Endodermal cell (in vitro differentiated cells): Measurements from ENCODE around the gene SLIT1. TPM values are rescaled to one million over a fixed set of nuclear protein-coding genes. Genes with fewer than 3 reads are reported as not detected.

Experiments
- DNase-seq: peaks from one replicate; pipeline ENCODE4 v3.0.0-alpha.2; 2017
- H3K27ac ChIP-seq: 2 replicates; pipeline ENCODE4 v1.5.1; 2013; ENCODE audit warnings: mild to moderate bottlenecking, low read depth, low read length, moderate library complexity
- H3K27me3 ChIP-seq: 2 replicates; pipeline ENCODE4 v1.6.1; 2013; ENCODE audit warnings: mild to moderate bottlenecking, low read length, moderate library complexity; ENCODE audit not compliant: insufficient read depth, control insufficient read depth, poor library complexity, severe bottlenecking
- H3K36me3 ChIP-seq: 2 replicates; pipeline ENCODE4 v1.7.0; 2013; ENCODE audit warnings: mild to moderate bottlenecking, low read length, moderate library complexity; ENCODE audit not compliant: control insufficient read depth, insufficient read depth
- H3K4me1 ChIP-seq: one replicate; pipeline ENCODE4 v1.7.0; 2013; ENCODE audit warnings: low read length; ENCODE audit not compliant: control insufficient read depth, insufficient read depth
- H3K4me3 ChIP-seq: 2 replicates; pipeline ENCODE4 v1.5.1; 2013; ENCODE audit warnings: mild to moderate bottlenecking, low read length, moderate library complexity
- H3K9ac ChIP-seq: 2 replicates; pipeline ENCODE4 v1.6.1; 2013; ENCODE audit warnings: mild to moderate bottlenecking, low read length, moderate library complexity; ENCODE audit not compliant: poor library complexity, severe bottlenecking; ENCODE audit errors: extremely low read depth
- H3K9me3 ChIP-seq: 2 replicates; pipeline ENCODE4 v1.6.1; 2013; ENCODE audit warnings: mild to moderate bottlenecking, low read length, moderate library complexity; ENCODE audit not compliant: control insufficient read depth
- H3K27ac Mint-ChIP-seq: 2 replicates; pipeline ENCODE4 v1.8.0; 2020; ENCODE audit warnings: mixed read lengths
- H3K27me3 Mint-ChIP-seq: 2 replicates; pipeline ENCODE4 v1.8.0; 2021; ENCODE audit warnings: mild to moderate bottlenecking, mixed read lengths; ENCODE audit not compliant: insufficient read depth
- H3K36me3 Mint-ChIP-seq: 2 replicates; pipeline ENCODE4 v1.8.0; 2020; ENCODE audit warnings: low read depth, mixed read lengths
- H3K4me1 Mint-ChIP-seq: 2 replicates; pipeline ENCODE4 v1.8.0; 2020; ENCODE audit warnings: mixed read lengths
- H3K4me3 Mint-ChIP-seq: 2 replicates; pipeline ENCODE4 v1.8.0; 2020; ENCODE audit warnings: mild to moderate bottlenecking, moderate library complexity, mixed read lengths
- H3K9me3 Mint-ChIP-seq: 2 replicates; pipeline ENCODE4 v1.8.0; 2020; ENCODE audit warnings: mild to moderate bottlenecking, mixed read lengths
- CTCF ChIP-seq: fragments of 200-600 bp; sonication (generic); conservative IDR thresholded peaks from 2 replicates; pipeline ENCODE4 v1.5.0; 2021; ENCODE audit warnings: antibody characterized with exemption, mild to moderate bottlenecking
- WGBS, 2 experiments: methylation state at CpG; one replicate each; pipeline versions ENCODE4 v1.1.5 to v1.1.7; 2013; ENCODE audit warnings: missing lambda C conversion rate in 2 of 2, mixed read lengths in 1 of 2; ENCODE audit not compliant: insufficient coverage in 1 of 2, insufficient read length in 1 of 2; 5-methylcytosine and 5-hydroxymethylcytosine counted together
- total RNA-seq, 2 donors: library from RNA; stranded (reverse); fragmentation: NEBNext Ultra II Directional in 1 of 2; extraction: Animal tissue kit (Norgen Biotek cat#: 25700) in 1 of 2; gene quantifications; 2 replicates in 1 of 2; 3 replicates in 1 of 2; pipeline ENCODE4 v1.2.1, GENCODE V29; 2021

Gene SLIT1
- total RNA-seq, 2 donors from 2014 or later = 0.97 to 2.4 TPM

GRCh38 chr10:97115846-97116245 lies 69.9 kb downstream of the SLIT1 start:
- TF ChIP-seq CTCF = no peak
- Mint-ChIP-seq H3K27ac (no peak overlapping the region), H3K4me1 (no peaks in the 10 kb centered on the region), H3K36me3 (no peaks in the 10 kb centered on the region), H3K27me3 (no peaks in the 10 kb centered on the region), H3K4me3 (no peak overlapping the region), H3K9me3 (no peaks in the 10 kb centered on the region)
- no peak for DNase-seq
- Histone ChIP-seq H3K36me3 (no peaks in the 10 kb centered on the region), H3K9ac (no peak overlapping the region), H3K4me1 (no peaks in the 10 kb centered on the region), H3K4me3 (no peak overlapping the region), H3K27ac (no peak overlapping the region), H3K9me3 (no peaks in the 10 kb centered on the region), H3K27me3 (no peaks in the 10 kb centered on the region)
- 81 to 100% methylated on average over 2 of the region's 2 CpGs for whole genome bisulfite sequencing, 2 experiments

GRCh38 chr10:97111615-97112014 lies 74.1 kb downstream of the SLIT1 start:
- TF ChIP-seq CTCF = no peak
- H3K27me3 ChIP-seq = no peaks in the 10 kb centered on the region
- no peak overlapping the region for H3K27ac ChIP-seq
- Mint-ChIP-seq H3K27ac (no peak overlapping the region), H3K9me3 (no peaks in the 10 kb centered on the region), H3K36me3 (no peaks in the 10 kb centered on the region), H3K4me1 (no peaks in the 10 kb centered on the region), H3K4me3 (no peak overlapping the region), H3K27me3 (peaks cover 2% of the 10 kb centered on the region)
- WGBS, 2 experiments = 81 to 91% methylated on average over 8 to 11 of the region's 11 CpGs
- no peak overlapping the region for H3K4me3 ChIP-seq
- no peaks in the 10 kb centered on the region for H3K36me3 ChIP-seq
- H3K4me1 ChIP-seq = no peaks in the 10 kb centered on the region
- no peaks in the 10 kb centered on the region for H3K9me3 ChIP-seq
- H3K9ac ChIP-seq = no peak overlapping the region
- DNase-seq = no peak

- Mint-ChIP-seq H3K4me3 (no peak overlapping the region), H3K9me3 (no peaks in the 10 kb centered on the region), H3K27ac (no peak overlapping the region), H3K4me1 (no peaks in the 10 kb centered on the region), H3K36me3 (no peaks in the 10 kb centered on the region), H3K27me3 (peaks cover 2% of the 10 kb centered on the region)
- Histone ChIP-seq H3K4me1 (no peaks in the 10 kb centered on the region), H3K4me3 (no peak overlapping the region), H3K9ac (no peak overlapping the region), H3K27ac (no peak overlapping the region), H3K27me3 (no peaks in the 10 kb centered on the region), H3K36me3 (no peaks in the 10 kb centered on the region), H3K9me3 (no peaks in the 10 kb centered on the region)
- TF ChIP-seq CTCF = no peak
- peak; percentile 41 for DNase-seq
- WGBS, 2 experiments = 68 to 94% methylated on average over 2 to 5 of the region's 6 CpGs
Measured at GRCh38 chr10:97109547-97109946, 76.2 kb downstream of the SLIT1 start.
